Measurements from ENCODE around the gene PIM2. TPM values are rescaled to one million over a fixed set of nuclear protein-coding genes. Genes with fewer than 3 reads are reported as not detected.

Gene PIM2
- total and polyA plus RNA-seq, 9 of the 15 experiments (the other 6 are each of a cell fraction or from before 2014, with no cell fraction given), result 67.6 to 191 (median 108) TPM

DNA sequence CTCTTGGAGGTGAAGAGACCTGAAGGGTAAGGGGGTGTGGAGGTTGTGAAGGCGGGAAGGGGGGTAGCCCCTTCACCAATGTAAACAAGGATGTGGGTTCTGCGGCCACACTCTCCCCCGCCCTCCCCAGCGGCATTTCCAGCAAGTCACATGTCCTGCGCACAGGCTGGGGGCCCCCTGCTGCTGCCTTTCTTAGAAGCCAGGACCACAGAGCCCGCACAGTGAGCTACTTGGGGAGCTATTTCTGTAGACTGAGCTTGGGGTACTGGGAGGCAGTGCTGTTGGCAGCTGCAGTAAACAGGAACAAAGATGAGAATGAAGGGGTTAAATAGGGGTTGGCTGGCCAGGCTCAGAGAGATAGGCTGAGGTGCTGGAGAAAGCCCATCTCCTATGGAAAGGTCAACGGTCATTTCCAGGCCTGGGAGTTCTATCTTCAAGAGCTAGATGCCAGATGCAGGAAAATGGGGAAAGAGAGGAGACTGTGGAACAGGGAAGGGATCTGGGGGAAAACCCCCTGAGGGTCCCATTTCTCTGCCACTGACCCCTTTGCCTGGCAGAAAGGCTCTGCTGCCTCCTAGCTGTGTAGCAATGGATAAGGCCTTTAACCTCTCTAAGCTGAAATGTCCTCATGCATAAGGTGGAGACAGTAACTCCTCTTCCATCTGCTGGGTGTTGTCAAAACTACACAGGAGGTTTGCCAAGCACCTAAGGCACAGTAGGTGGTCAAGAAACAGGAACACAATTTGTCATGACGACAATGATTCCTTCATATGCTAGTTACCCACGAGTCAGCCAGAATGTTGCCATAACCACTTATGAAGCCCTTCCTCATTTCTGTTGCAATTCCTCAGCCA lies 18.5 kb upstream of the PIM2 start (continued):
- TF ChIP-seq SNRNP70 (optimal IDR thresholded peaks at IDR 0.05; ENCODE audit: low read depth, low read length) (no peak), MCM2 (IDR thresholded peaks at IDR 0.05; ENCODE audit: low read depth) (no peak), ELF1 (tag; IDR thresholded peaks at IDR 0.05) (peak; percentile 50; the same call in 1 of the 2 replicates), RAD21 (CRISPR knock-in tag; conservative IDR thresholded peaks at IDR 0.05 in 1 of 2, IDR thresholded peaks at IDR 0.05 in 1 of 2) (peak; percentile 21 to 56; a peak in 3 of 4 replicates), CCNT2 (IDR thresholded peaks at IDR 0.05; ENCODE audit: borderline replicate concordance, extremely low read depth, insufficient read length, low read depth, low read length) (peak; percentile 71), TCF7L2 (IDR thresholded peaks at IDR 0.05; ENCODE audit: low read depth, low read length) (no peak), ETV6 (IDR thresholded peaks at IDR 0.05; ENCODE audit: borderline replicate concordance in 1 of 2, low read depth in 2 of 2, low read length in 1 of 2) (no peak), ETV6 (CRISPR knock-in tag; IDR thresholded peaks at IDR 0.05; ENCODE audit: borderline replicate concordance) (no peak), NR2F6 (CRISPR knock-in tag; IDR thresholded peaks at IDR 0.05) (no peak), CEBPB (tag; IDR thresholded peaks at IDR 0.05) (peak; percentile 49; the same call in 1 of the 2 replicates), NR4A1 (CRISPR knock-in tag; IDR thresholded peaks at IDR 0.05) (no peak), NR4A1 (tag; IDR thresholded peaks at IDR 0.05) (peak; percentile 74), SMAD4 (CRISPR knock-in tag; conservative IDR thresholded peaks at IDR 0.05) (peak; percentile 91), HDAC3 (IDR thresholded peaks at IDR 0.05; ENCODE audit: borderline replicate concordance, partially characterized antibody) (peak; percentile 76), RFX1 (IDR thresholded peaks at IDR 0.05) (peak; percentile 38; the same call in 1 of the 2 replicates), MBD2 (IDR thresholded peaks at IDR 0.05; ENCODE audit: borderline replicate concordance, low read depth) (peak; percentile 55; the same call in 1 of the 2 replicates)
- TF ChIP-seq, protein P1, sequence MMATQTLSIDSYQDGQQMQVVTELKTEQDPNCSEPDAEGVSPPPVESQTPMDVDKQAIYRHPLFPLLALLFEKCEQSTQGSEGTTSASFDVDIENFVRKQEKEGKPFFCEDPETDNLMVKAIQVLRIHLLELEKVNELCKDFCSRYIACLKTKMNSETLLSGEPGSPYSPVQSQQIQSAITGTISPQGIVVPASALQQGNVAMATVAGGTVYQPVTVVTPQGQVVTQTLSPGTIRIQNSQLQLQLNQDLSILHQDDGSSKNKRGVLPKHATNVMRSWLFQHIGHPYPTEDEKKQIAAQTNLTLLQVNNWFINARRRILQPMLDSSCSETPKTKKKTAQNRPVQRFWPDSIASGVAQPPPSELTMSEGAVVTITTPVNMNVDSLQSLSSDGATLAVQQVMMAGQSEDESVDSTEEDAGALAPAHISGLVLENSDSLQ (IDR thresholded peaks at IDR 0.05), result no peak
- TF ChIP-seq, protein P2, sequence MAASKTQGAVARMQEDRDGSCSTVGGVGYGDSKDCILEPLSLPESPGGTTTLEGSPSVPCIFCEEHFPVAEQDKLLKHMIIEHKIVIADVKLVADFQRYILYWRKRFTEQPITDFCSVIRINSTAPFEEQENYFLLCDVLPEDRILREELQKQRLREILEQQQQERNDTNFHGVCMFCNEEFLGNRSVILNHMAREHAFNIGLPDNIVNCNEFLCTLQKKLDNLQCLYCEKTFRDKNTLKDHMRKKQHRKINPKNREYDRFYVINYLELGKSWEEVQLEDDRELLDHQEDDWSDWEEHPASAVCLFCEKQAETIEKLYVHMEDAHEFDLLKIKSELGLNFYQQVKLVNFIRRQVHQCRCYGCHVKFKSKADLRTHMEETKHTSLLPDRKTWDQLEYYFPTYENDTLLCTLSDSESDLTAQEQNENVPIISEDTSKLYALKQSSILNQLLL (CRISPR knock-in tag; IDR thresholded peaks at IDR 0.05; ENCODE audit: borderline replicate concordance), result no peak
- TF ChIP-seq, protein P3, sequence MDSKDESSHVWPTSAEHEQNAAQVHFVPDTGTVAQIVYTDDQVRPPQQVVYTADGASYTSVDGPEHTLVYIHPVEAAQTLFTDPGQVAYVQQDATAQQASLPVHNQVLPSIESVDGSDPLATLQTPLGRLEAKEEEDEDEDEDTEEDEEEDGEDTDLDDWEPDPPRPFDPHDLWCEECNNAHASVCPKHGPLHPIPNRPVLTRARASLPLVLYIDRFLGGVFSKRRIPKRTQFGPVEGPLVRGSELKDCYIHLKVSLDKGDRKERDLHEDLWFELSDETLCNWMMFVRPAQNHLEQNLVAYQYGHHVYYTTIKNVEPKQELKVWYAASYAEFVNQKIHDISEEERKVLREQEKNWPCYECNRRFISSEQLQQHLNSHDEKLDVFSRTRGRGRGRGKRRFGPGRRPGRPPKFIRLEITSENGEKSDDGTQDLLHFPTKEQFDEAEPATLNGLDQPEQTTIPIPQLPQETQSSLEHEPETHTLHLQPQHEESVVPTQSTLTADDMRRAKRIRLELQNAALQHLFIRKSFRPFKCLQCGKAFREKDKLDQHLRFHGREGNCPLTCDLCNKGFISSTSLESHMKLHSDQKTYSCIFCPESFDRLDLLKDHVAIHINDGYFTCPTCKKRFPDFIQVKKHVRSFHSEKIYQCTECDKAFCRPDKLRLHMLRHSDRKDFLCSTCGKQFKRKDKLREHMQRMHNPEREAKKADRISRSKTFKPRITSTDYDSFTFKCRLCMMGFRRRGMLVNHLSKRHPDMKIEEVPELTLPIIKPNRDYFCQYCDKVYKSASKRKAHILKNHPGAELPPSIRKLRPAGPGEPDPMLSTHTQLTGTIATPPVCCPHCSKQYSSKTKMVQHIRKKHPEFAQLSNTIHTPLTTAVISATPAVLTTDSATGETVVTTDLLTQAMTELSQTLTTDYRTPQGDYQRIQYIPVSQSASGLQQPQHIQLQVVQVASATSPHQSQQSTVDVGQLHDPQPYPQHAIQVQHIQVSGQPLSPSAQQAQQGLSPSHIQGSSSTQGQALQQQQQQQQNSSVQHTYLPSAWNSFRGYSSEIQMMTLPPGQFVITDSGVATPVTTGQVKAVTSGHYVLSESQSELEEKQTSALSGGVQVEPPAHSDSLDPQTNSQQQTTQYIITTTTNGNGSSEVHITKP (IDR thresholded peaks at IDR 0.05; ENCODE audit: partially characterized antibody), result peak; percentile 17
- TF ChIP-seq, protein P4, sequence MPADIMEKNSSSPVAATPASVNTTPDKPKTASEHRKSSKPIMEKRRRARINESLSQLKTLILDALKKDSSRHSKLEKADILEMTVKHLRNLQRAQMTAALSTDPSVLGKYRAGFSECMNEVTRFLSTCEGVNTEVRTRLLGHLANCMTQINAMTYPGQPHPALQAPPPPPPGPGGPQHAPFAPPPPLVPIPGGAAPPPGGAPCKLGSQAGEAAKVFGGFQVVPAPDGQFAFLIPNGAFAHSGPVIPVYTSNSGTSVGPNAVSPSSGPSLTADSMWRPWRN (IDR thresholded peaks at IDR 0.05; ENCODE audit: low read depth), result peak; percentile 98

Measured in K562 (cell line).